ENCODE measurements around the gene VPS50. TPM values are rescaled to one million over a fixed set of nuclear protein-coding genes. Genes with fewer than 3 reads are reported as not detected.
"Not testable (repeated sequence)": the region's sequence is repeated elsewhere in the genome, so short reads cannot be mapped to it uniquely, and the experiment has no call there.

The VPS50 gene
- total RNA-seq, 2 experiments from 2014 or later, result 12.8 to 14.7 TPM

- H3K36me3 Mint-ChIP-seq (ENCODE audit: low read depth), result peaks cover 7% of the 10 kb centered on the region
- H3K4me1 Mint-ChIP-seq, result no peaks in the 10 kb centered on the region
- intact Hi-C loops (cut with DNase I, micrococcal nuclease), result no loop called here
- DNase-seq (no peak), ATAC-seq (no peak)
- no peak overlapping the region for H3K4me3 Mint-ChIP-seq
- ChIA-PET POLR2A (no interaction called here), CTCF (no interaction called here)
- no peaks in the 10 kb centered on the region for H3K27me3 Mint-ChIP-seq
- H3K9me3 Mint-ChIP-seq (ENCODE audit: low read depth), result no peaks in the 10 kb centered on the region
- no peak overlapping the region for H3K27ac Mint-ChIP-seq
Observed at GRCh38 chr7:93301736-93302135, 69.6 kb downstream of the VPS50 start.

GRCh38 chr7:93307131-93307660 is 75.0 kb downstream of the VPS50 start:
- intact Hi-C loops (cut with DNase I, micrococcal nuclease), result no loop called here
- H3K9me3 Mint-ChIP-seq (ENCODE audit: low read depth), result no peaks in the 10 kb centered on the region
- H3K36me3 Mint-ChIP-seq (ENCODE audit: low read depth), result peaks cover 14% of the 10 kb centered on the region
- ATAC-seq (no peak), DNase-seq (no peak)
- H3K4me1 Mint-ChIP-seq, result no peaks in the 10 kb centered on the region
- ChIA-PET CTCF (interaction anchor here (1.1 kb wide), 1 partner anchor 28 kb away, joined by 3 read pairs; no protein-coding TSS in a partner anchor), POLR2A (no interaction called here)
- no peak overlapping the region for H3K27ac Mint-ChIP-seq
- H3K4me3 Mint-ChIP-seq, result no peak overlapping the region
- no peaks in the 10 kb centered on the region for H3K27me3 Mint-ChIP-seq

GRCh38 chr7:93307943-93308342 is 75.8 kb downstream of the VPS50 start:
- no peak overlapping the region for H3K27ac Mint-ChIP-seq
- POLR2A ChIA-PET, result interaction anchor here (0.6 kb wide), 1 partner anchor 62 kb away, joined by 3 read pairs; no protein-coding TSS in a partner anchor
- CTCF ChIA-PET, result interaction anchor here (0.5 to 1.1 kb wide), 3 partner anchors 11 to 1413 kb away, joined by 3 read pairs; no protein-coding TSS in a partner anchor

GRCh38 chr7:93310346-93310745 is 78.2 kb downstream of the VPS50 start:
- Mint-ChIP-seq H3K36me3 (ENCODE audit: low read depth) (peaks cover 15% of the 10 kb centered on the region), H3K9me3 (ENCODE audit: low read depth) (no peaks in the 10 kb centered on the region), H3K27me3 (no peaks in the 10 kb centered on the region), H3K4me1 (no peaks in the 10 kb centered on the region), H3K27ac (no peak overlapping the region), H3K4me3 (no peak overlapping the region)
- POLR2A ChIA-PET, result no interaction called here
- CTCF ChIA-PET, result interaction anchor here (0.7 kb wide), 1 partner anchor 18 kb away, joined by 4 read pairs; no protein-coding TSS in a partner anchor
- no peak for DNase-seq
- intact Hi-C loops (cut with DNase I, micrococcal nuclease), result no loop called here
- ATAC-seq, result no peak

More at GRCh38 chr7:93307943-93308342, 75.8 kb downstream of the VPS50 start:
- Mint-ChIP-seq H3K4me3 (no peak overlapping the region), H3K4me1 (no peaks in the 10 kb centered on the region), H3K36me3 (ENCODE audit: low read depth) (peaks cover 17% of the 10 kb centered on the region), H3K27me3 (no peaks in the 10 kb centered on the region), H3K9me3 (ENCODE audit: low read depth) (no peaks in the 10 kb centered on the region)
- intact Hi-C loops (cut with DNase I, micrococcal nuclease), result no loop called here
- DNase-seq (no peak), ATAC-seq (no peak)

GRCh38 chr7:93314449-93314848 is 82.3 kb downstream of the VPS50 start:
- Mint-ChIP-seq H3K4me1 (peaks cover 12% of the 10 kb centered on the region), H3K36me3 (ENCODE audit: low read depth) (peaks cover 18% of the 10 kb centered on the region), H3K27me3 (no peaks in the 10 kb centered on the region), H3K4me3 (no peak overlapping the region), H3K9me3 (ENCODE audit: low read depth) (no peaks in the 10 kb centered on the region), H3K27ac (no peak overlapping the region)
- ChIA-PET POLR2A (no interaction called here), CTCF (interaction anchor here (0.7 to 0.9 kb wide), 3 partner anchors 13 to 64 kb away, joined by 3 read pairs; no protein-coding TSS in a partner anchor)
- ATAC-seq (no peak), DNase-seq (no peak)
- intact Hi-C loops (cut with DNase I, micrococcal nuclease), result no loop called here

GRCh38 chr7:93315896-93316295 is 83.7 kb downstream of the VPS50 start:
- ATAC-seq, result peak; percentile 49
- peaks cover 12% of the 10 kb centered on the region for H3K4me1 Mint-ChIP-seq
- POLR2A ChIA-PET, result no interaction called here
- no peaks in the 10 kb centered on the region for H3K27me3 Mint-ChIP-seq
- H3K4me3 Mint-ChIP-seq, result no peak overlapping the region
- DNase-seq, result no peak
- H3K9me3 Mint-ChIP-seq (ENCODE audit: low read depth), result no peaks in the 10 kb centered on the region
- peaks cover 20% of the 10 kb centered on the region for H3K36me3 Mint-ChIP-seq (ENCODE audit: low read depth)
- intact Hi-C loops (cut with DNase I, micrococcal nuclease), result no loop called here
- H3K27ac Mint-ChIP-seq, result no peak overlapping the region
- CTCF ChIA-PET, result interaction anchor here (0.7 kb wide), 1 partner anchor 21 kb away, joined by 4 read pairs; no protein-coding TSS in a partner anchor

- Mint-ChIP-seq H3K4me1 (peaks cover 12% of the 10 kb centered on the region), H3K27me3 (no peaks in the 10 kb centered on the region), H3K4me3 (no peak overlapping the region), H3K36me3 (ENCODE audit: low read depth) (peaks cover 27% of the 10 kb centered on the region), H3K27ac (no peak overlapping the region), H3K9me3 (ENCODE audit: low read depth) (no peaks in the 10 kb centered on the region)
- ChIA-PET CTCF (no interaction called here), POLR2A (no interaction called here)
- intact Hi-C loops (cut with DNase I, micrococcal nuclease), result no loop called here
- no peak for DNase-seq
- peak; percentile 16 for ATAC-seq
Observed at GRCh38 chr7:93316730-93317129, 84.6 kb downstream of the VPS50 start.

- CTCF ChIA-PET, result no interaction called here
- intact Hi-C loops (cut with DNase I, micrococcal nuclease), result no loop called here
- Mint-ChIP-seq H3K36me3 (ENCODE audit: low read depth) (peaks cover 35% of the 10 kb centered on the region), H3K9me3 (ENCODE audit: low read depth) (no peaks in the 10 kb centered on the region), H3K27me3 (no peaks in the 10 kb centered on the region), H3K4me3 (no peak overlapping the region), H3K4me1 (peaks cover 10% of the 10 kb centered on the region), H3K27ac (no peak overlapping the region)
- POLR2A ChIA-PET, result no interaction called here
- ATAC-seq (no peak), DNase-seq (no peak)
Observed at GRCh38 chr7:93320887-93321286, 88.7 kb downstream of the VPS50 start.

GRCh38 chr7:93326291-93326690 is 94.1 kb downstream of the VPS50 start:
- H3K27ac Mint-ChIP-seq; intact Hi-C loops (cut with DNase I, micrococcal nuclease); ATAC-seq; H3K4me3 Mint-ChIP-seq; CTCF ChIA-PET; POLR2A ChIA-PET; H3K9me3 Mint-ChIP-seq (ENCODE audit: low read depth); H3K27me3 Mint-ChIP-seq; DNase-seq; H3K4me1 Mint-ChIP-seq: not testable (repeated sequence)
- H3K36me3 Mint-ChIP-seq (ENCODE audit: low read depth), result peaks cover 21% of the 10 kb centered on the region

- H3K9me3 Mint-ChIP-seq (ENCODE audit: low read depth), result no peaks in the 10 kb centered on the region
- ChIA-PET CTCF (interaction anchor here (1.1 to 1.2 kb wide), 2 partner anchors 13 to 99 kb away, joined by 3 read pairs; no protein-coding TSS in a partner anchor), POLR2A (no interaction called here)
- H3K4me1 Mint-ChIP-seq, result no peaks in the 10 kb centered on the region
- no peaks in the 10 kb centered on the region for H3K27me3 Mint-ChIP-seq
- ATAC-seq (no peak), DNase-seq (no peak)
- intact Hi-C loops (cut with DNase I, micrococcal nuclease), result no loop called here
- H3K4me3 Mint-ChIP-seq, result no peak overlapping the region
- peaks cover 16% of the 10 kb centered on the region for H3K36me3 Mint-ChIP-seq (ENCODE audit: low read depth)
- H3K27ac Mint-ChIP-seq, result no peak overlapping the region
Observed at GRCh38 chr7:93327006-93327633, 95.0 kb downstream of the VPS50 start.

GRCh38 chr7:93331706-93332105 is 99.5 kb downstream of the VPS50 start:
- H3K9me3 Mint-ChIP-seq (ENCODE audit: low read depth), result no peaks in the 10 kb centered on the region
- ChIA-PET POLR2A (no interaction called here), CTCF (no interaction called here)
- H3K27me3 Mint-ChIP-seq, result no peaks in the 10 kb centered on the region
- ATAC-seq, result no peak
- peaks cover 10% of the 10 kb centered on the region for H3K36me3 Mint-ChIP-seq (ENCODE audit: low read depth)
- no peak overlapping the region for H3K4me3 Mint-ChIP-seq
- no peak for DNase-seq
- H3K27ac Mint-ChIP-seq, result no peak overlapping the region
- no peaks in the 10 kb centered on the region for H3K4me1 Mint-ChIP-seq
- intact Hi-C loops (cut with DNase I, micrococcal nuclease), result no loop called here

- no peak for DNase-seq
- Mint-ChIP-seq H3K27ac (no peak overlapping the region), H3K27me3 (no peaks in the 10 kb centered on the region), H3K9me3 (ENCODE audit: low read depth) (no peaks in the 10 kb centered on the region), H3K4me3 (no peak overlapping the region), H3K4me1 (no peaks in the 10 kb centered on the region), H3K36me3 (ENCODE audit: low read depth) (peaks cover 10% of the 10 kb centered on the region)
- CTCF ChIA-PET, result no interaction called here
- POLR2A ChIA-PET, result no interaction called here
- intact Hi-C loops (cut with DNase I, micrococcal nuclease), result no loop called here
- ATAC-seq, result no peak
Observed at GRCh38 chr7:93332172-93332571, 100.0 kb downstream of the VPS50 start.
